C4-2B (cell line): Measurements from ENCODE around the gene SEPTIN10.
"Not testable (repeated sequence)": the region's sequence is repeated elsewhere in the genome, so short reads cannot be mapped to it uniquely, and the experiment has no call there.

Source experiments
- H3K27ac ChIP-seq: fragments of 450-650 bp; 2 replicates; pipeline ENCODE4 v1.5.1; 2017
- CTCF ChIP-seq: fragments of 450-650 bp; conservative IDR thresholded peaks from 2 replicates; pipeline ENCODE4 v1.5.1; 2017; ENCODE audit warnings: mild to moderate bottlenecking
- ZFX ChIP-seq: fragments of 450-650 bp; IDR thresholded peaks from 2 replicates; pipeline ENCODE4 v1.6.1; 2017

Gene SEPTIN10

GRCh38 chr2:109592905-109593304, 20.9 kb downstream of the SEPTIN10 start:
- TF ChIP-seq CTCF (no peak), ZFX (no peak)
- H3K27ac ChIP-seq: no peak overlapping the region

GRCh38 chr2:109591206-109591605, 22.6 kb downstream of the SEPTIN10 start:
- no peak overlapping the region for H3K27ac ChIP-seq
- TF ChIP-seq CTCF (no peak), ZFX (no peak)

GRCh38 chr2:109586687-109587086, 27.1 kb downstream of the SEPTIN10 start:
- H3K27ac ChIP-seq: no peak overlapping the region
- TF ChIP-seq ZFX: no peak
- TF ChIP-seq CTCF: no peak

GRCh38 chr2:109582928-109583895, 30.6 kb downstream of the SEPTIN10 start:
- no peak overlapping the region for H3K27ac ChIP-seq
- TF ChIP-seq CTCF (no peak), ZFX (no peak)

- H3K27ac ChIP-seq: not testable (repeated sequence)
Observed at GRCh38 chr2:109577630-109578029, 36.1 kb downstream of the SEPTIN10 start.

- TF ChIP-seq ZFX: no peak
- TF ChIP-seq CTCF: no peak
- no peak overlapping the region for H3K27ac ChIP-seq
Observed at GRCh38 chr2:109575373-109575772, 38.4 kb downstream of the SEPTIN10 start.

- TF ChIP-seq CTCF (no peak), ZFX (no peak)
- H3K27ac ChIP-seq: no peak overlapping the region
Observed at GRCh38 chr2:109563980-109564550, 49.7 kb downstream of the SEPTIN10 start.
